Endothelial cell of umbilical vein (primary cell): Measurements from ENCODE around the gene KRTAP10-2. TPM values are rescaled to one million over a fixed set of nuclear protein-coding genes. Genes with fewer than 3 reads are reported as not detected.

Source experiments
- BruUV-seq: library from RNA; stranded (reverse); fragments of 400-500 nt; replicated peaks from 2 replicates; lab custom pipeline; 2021; lab: Mats Ljungman, UMichigan
- CTCF ChIA-PET: fragments of 300-600, 350-600 bp; sonication (Branson Sonifier 250); formaldehyde crosslinking; loops from one replicate; lab custom pipeline; 2021; ENCODE audit warnings: antibody characterized with exemption, inconsistent platforms; lab: Charles Lee
- POLR2A ChIA-PET: fragments of 300-600, 350-600 bp; sonication (Branson Sonifier 250); formaldehyde crosslinking; loops from one replicate; lab custom pipeline; 2021; ENCODE audit warnings: antibody characterized with exemption, inconsistent platforms; lab: Charles Lee
- DNase-seq: peaks from one replicate; pipeline ENCODE4 v3.0.0-alpha.2; 2011; ENCODE audit warnings: low read depth, low spot score
- FAIRE-seq: peaks from 2 replicates; lab custom pipeline; 2011; peaks lifted over from hg19 to GRCh38; lab: Jason Lieb, UNC
- H2AFZ ChIP-seq: 2 replicates; pipeline ENCODE4 v1.6.0; 2012; ENCODE audit warnings: low read depth, low read length, control low read depth, inconsistent platforms
- H3K27ac ChIP-seq: 2 replicates; pipeline ENCODE4 v1.5.1; 2011; ENCODE audit warnings: low read depth, mild to moderate bottlenecking, control low read depth, low read length, moderate library complexity; ENCODE audit not compliant: insufficient read depth
- H3K27me3 ChIP-seq, 2 experiments: 2 replicates each; pipeline versions ENCODE4 v1.6.0 to v1.6.1; 2011; ENCODE audit warnings: low read length in 2 of 2, mixed read lengths in 1 of 2; ENCODE audit not compliant: control insufficient read depth in 2 of 2, insufficient read depth in 2 of 2
- H3K36me3 ChIP-seq, 2 experiments: 2 replicates in 1 of 2; 3 replicates in 1 of 2; pipeline ENCODE4 v1.5.1; 2011; ENCODE audit warnings: low read length in 2 of 2, mild to moderate bottlenecking in 1 of 2, moderate library complexity in 1 of 2; ENCODE audit not compliant: control insufficient read depth in 2 of 2, insufficient read depth in 2 of 2; ENCODE audit errors: extremely low read depth in 1 of 2
- H3K4me1 ChIP-seq: 3 replicates; pipeline ENCODE4 v1.5.1; 2011; ENCODE audit warnings: mild to moderate bottlenecking, low read length; ENCODE audit not compliant: control insufficient read depth, insufficient read depth; ENCODE audit errors: extremely low read depth
- H3K4me2 ChIP-seq: 2 replicates; pipeline ENCODE4 v1.6.1; 2011; ENCODE audit warnings: low read length, control low read depth, mixed read lengths; ENCODE audit not compliant: insufficient read depth
- H3K4me3 ChIP-seq, 3 experiments: fragments of 200-600 bp in 1 of 3; sonication (generic), shearing (Covaris generic) in 1 of 3; replicated peaks in 1 of 3; 2 replicates each; pipeline ENCODE4 v1.5.1; 2011 to 2016; ENCODE audit warnings: control low read depth in 3 of 3, low read length in 3 of 3, mild to moderate bottlenecking in 2 of 3, inconsistent platforms in 1 of 3, low read depth in 1 of 3, moderate library complexity in 1 of 3; ENCODE audit not compliant: insufficient read depth in 1 of 3
- H3K79me2 ChIP-seq: 2 replicates; pipeline ENCODE4 v1.6.0; 2012; ENCODE audit warnings: low read length, inconsistent platforms; ENCODE audit not compliant: control insufficient read depth, insufficient read depth
- H3K9ac ChIP-seq: replicated peaks from 2 replicates; pipeline ENCODE3; 2011; ENCODE audit warnings: low read length, control low read depth; ENCODE audit not compliant: insufficient read depth; ENCODE audit errors: extremely low read depth
- H3K9me1 ChIP-seq: replicated peaks from 3 replicates; pipeline ENCODE4 v1.6.0; 2011; ENCODE audit warnings: mild to moderate bottlenecking, low read length; ENCODE audit not compliant: control insufficient read depth, insufficient read depth; ENCODE audit errors: extremely low read depth
- H3K9me3 ChIP-seq: replicated peaks from 2 replicates; pipeline ENCODE4 v1.5.1; 2012; ENCODE audit warnings: low read length, inconsistent platforms; ENCODE audit not compliant: control insufficient read depth, insufficient read depth
- H4K20me1 ChIP-seq: replicated peaks from 2 replicates; pipeline ENCODE3; 2011; ENCODE audit warnings: mild to moderate bottlenecking, low read length; ENCODE audit not compliant: control insufficient read depth, insufficient read depth; ENCODE audit errors: extremely low read depth
- EZH2 ChIP-seq: IDR thresholded peaks from 2 replicates; pipeline ENCODE4 v1.6.1; 2012; ENCODE audit warnings: borderline replicate concordance, low read depth, mild to moderate bottlenecking, moderate library complexity, low read length, inconsistent platforms; ENCODE audit not compliant: severe bottlenecking
- FOS ChIP-seq: IDR thresholded peaks from 2 replicates; pipeline ENCODE4 v1.6.1; 2011; ENCODE audit warnings: mild to moderate bottlenecking, low read length, moderate library complexity, borderline replicate concordance; ENCODE audit not compliant: insufficient read depth
- GATA2 ChIP-seq: IDR thresholded peaks from 2 replicates; pipeline ENCODE4 v1.7.0; 2011; ENCODE audit warnings: low read depth, mild to moderate bottlenecking, moderate library complexity, mixed read lengths, low read length; ENCODE audit not compliant: insufficient read length, insufficient read depth
- MYC ChIP-seq: IDR thresholded peaks from one replicate; pipeline ENCODE4 v1.6.1; 2011; ENCODE audit warnings: mild to moderate bottlenecking, low read depth, low read length
- POLR2A ChIP-seq: IDR thresholded peaks from 2 replicates; pipeline ENCODE4 v1.6.1; 2012; ENCODE audit warnings: low read depth, mild to moderate bottlenecking, control low read depth, low read length
- POLR2AphosphoS5 ChIP-seq: IDR thresholded peaks from 2 replicates; pipeline ENCODE4 v1.6.1; 2012; ENCODE audit warnings: low read depth, mild to moderate bottlenecking, control low read depth, low read length, moderate library complexity; ENCODE audit not compliant: insufficient read depth
- dilution Hi-C: fragments of 300-500 bp; cut with MboI; formaldehyde crosslinking; loops from one replicate; pipeline ENCODE4 v1.15.0; 2019; ENCODE audit warnings: low sequenced_read_pairs; ENCODE audit not compliant: extremely low pct_ligation_motif_present
- intact Hi-C: fragments of 100-400 bp; cut with micrococcal nuclease; formaldehyde crosslinking; loops from one replicate; pipeline ENCODE4 v1.10.0; 2022
- polyA plus RNA-seq, 4 experiments: library from polyadenylated mRNA; depleted of rRNA in 3 of 4; stranded (reverse) in 3 of 4; unstranded in 1 of 4; fragments of >200 nt; gene quantifications; 2 replicates each; pipeline versions ENCODE4 v1.2.1 to v1.2.3, GENCODE V29; 2011 to 2012; ENCODE audit warnings: missing spikeins in 1 of 4
- total RNA-seq: library from RNA; stranded (reverse); gene quantifications from 2 replicates; pipeline ENCODE4 v1.2.3, GENCODE V29; 2021
- TF ChIP-seq, protein P1 (sequence below), 2 donors: IDR thresholded peaks; 1 replicate in 1 of 2; 2 replicates in 1 of 2; pipeline ENCODE4 v1.5.1; 2011; ENCODE audit warnings: low read length in 2 of 2, mild to moderate bottlenecking in 2 of 2, moderate library complexity in 2 of 2, control low read depth in 1 of 2, inconsistent platforms in 1 of 2, low read depth in 1 of 2; ENCODE audit not compliant: insufficient read depth in 1 of 2; ENCODE audit errors: extremely low read depth in 1 of 2

The KRTAP10-2 gene
- total and polyA plus RNA-seq, 2 donors (not counting 3 experiments of a cell fraction or from before 2014, with no cell fraction given) = not detected

GRCh38 chr21:44590311-44590721, 39.0 kb upstream of the KRTAP10-2 start:
- H3K9me1 ChIP-seq = no peaks in the 10 kb centered on the region
- H3K9ac ChIP-seq = no peak overlapping the region
- dilution Hi-C loops (no loop called here), intact Hi-C loops (no loop called here)
- no peak for TF ChIP-seq MYC
- TF ChIP-seq, protein P1, sequence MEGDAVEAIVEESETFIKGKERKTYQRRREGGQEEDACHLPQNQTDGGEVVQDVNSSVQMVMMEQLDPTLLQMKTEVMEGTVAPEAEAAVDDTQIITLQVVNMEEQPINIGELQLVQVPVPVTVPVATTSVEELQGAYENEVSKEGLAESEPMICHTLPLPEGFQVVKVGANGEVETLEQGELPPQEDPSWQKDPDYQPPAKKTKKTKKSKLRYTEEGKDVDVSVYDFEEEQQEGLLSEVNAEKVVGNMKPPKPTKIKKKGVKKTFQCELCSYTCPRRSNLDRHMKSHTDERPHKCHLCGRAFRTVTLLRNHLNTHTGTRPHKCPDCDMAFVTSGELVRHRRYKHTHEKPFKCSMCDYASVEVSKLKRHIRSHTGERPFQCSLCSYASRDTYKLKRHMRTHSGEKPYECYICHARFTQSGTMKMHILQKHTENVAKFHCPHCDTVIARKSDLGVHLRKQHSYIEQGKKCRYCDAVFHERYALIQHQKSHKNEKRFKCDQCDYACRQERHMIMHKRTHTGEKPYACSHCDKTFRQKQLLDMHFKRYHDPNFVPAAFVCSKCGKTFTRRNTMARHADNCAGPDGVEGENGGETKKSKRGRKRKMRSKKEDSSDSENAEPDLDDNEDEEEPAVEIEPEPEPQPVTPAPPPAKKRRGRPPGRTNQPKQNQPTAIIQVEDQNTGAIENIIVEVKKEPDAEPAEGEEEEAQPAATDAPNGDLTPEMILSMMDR (IDR thresholded peaks at IDR 0.05; ENCODE audit: extremely low read depth in 1 of 2, insufficient read depth in 1 of 2, low read depth in 1 of 2, low read length in 2 of 2) = no peak
- TF ChIP-seq POLR2A = no peak
- TF ChIP-seq POLR2AphosphoS5 = no peak
- no peak for TF ChIP-seq FOS
- no peak for TF ChIP-seq EZH2
- TF ChIP-seq GATA2 = no peak
- POLR2A ChIA-PET = no interaction called here
- H3K27me3 ChIP-seq = peaks cover 1 to 3% of the 10 kb centered on the region in 2 experiments
- FAIRE-seq (no peak), DNase-seq (no peak)
- H2AFZ ChIP-seq = no peak overlapping the region
- H3K4me1 ChIP-seq = no peaks in the 10 kb centered on the region
- no peaks in the 10 kb centered on the region for H3K9me3 ChIP-seq
- H3K4me3 ChIP-seq = no peak overlapping the region
- CTCF ChIA-PET = no interaction called here
- H3K36me3 ChIP-seq = no peaks in the 10 kb centered on the region
- H3K4me2 ChIP-seq = no peak overlapping the region
- no peaks in the 10 kb centered on the region for H3K79me2 ChIP-seq
- H3K27ac ChIP-seq = no peak overlapping the region
- BruUV-seq = no TSS peak
- H4K20me1 ChIP-seq = no peaks in the 10 kb centered on the region
